ENCODE data around the gene PLEKHJ1. TPM values are rescaled to one million over a fixed set of nuclear protein-coding genes. Genes with fewer than 3 reads are reported as not detected.

PLEKHJ1 gene
- total and polyA plus RNA-seq, 2 of the 8 experiments (the other 6 are each of a cell fraction or from before 2014, with no cell fraction given) = 135 to 187 TPM

- ChIA-PET CTCF (ENCODE audit: partially characterized antibody) (interaction anchor here (1.0 to 1.5 kb wide), 7 partner anchors 18 to 89 kb away, joined by 3 to 8 read pairs (median 3); no protein-coding TSS in a partner anchor), POLR2A (ENCODE audit: partially characterized antibody) (interaction anchor here (0.6 to 4.7 kb wide), 15 partner anchors 8 to 246 kb away, joined by 3 to 52 read pairs (median 3); partner anchors contain the start of genes AMH and DOT1L)
- no peak overlapping the region for H2BK20ac ChIP-seq (ENCODE audit: low read length)
- no peak overlapping the region for H2BK12ac ChIP-seq (ENCODE audit: low read depth, low read length)
- no peak overlapping the region for H2AK5ac ChIP-seq (ENCODE audit: low read depth, low read length)
- H4K20me1 ChIP-seq (replicated peaks in 1 of 2; ENCODE audit: control insufficient read depth in 1 of 2, insufficient read depth in 2 of 2, low read length in 2 of 2) = peaks cover 7 to 20% of the 10 kb centered on the region in 2 experiments
- H2BK15ac ChIP-seq (ENCODE audit: low read length) = no peak overlapping the region
- H3K79me1 ChIP-seq (ENCODE audit: low read depth, low read length) = peaks cover 10% of the 10 kb centered on the region
- no peaks in the 10 kb centered on the region for H3K9me3 ChIP-seq (ENCODE audit: insufficient read depth in 2 of 2, low read depth in 1 of 2, low read length in 1 of 2)
- no peak overlapping the region for H3K23ac ChIP-seq (ENCODE audit: insufficient read length)
- H4K5ac ChIP-seq (ENCODE audit: insufficient read length, low read depth, low read length) = no peak overlapping the region
- no peak overlapping the region for H4K91ac ChIP-seq (replicated peaks; ENCODE audit: insufficient read length, low read length)
- no peak overlapping the region for H2BK120ac ChIP-seq (replicated peaks; ENCODE audit: low read depth, low read length)
- no peak overlapping the region for H3K27ac ChIP-seq (ENCODE audit: low read depth, low read length)
- no peak overlapping the region for H3K14ac ChIP-seq (ENCODE audit: insufficient read length)
- peaks cover 0 to 17% (median 11%) of the 10 kb centered on the region in 4 experiments; a peak in 5 of 8 replicates for H3K36me3 ChIP-seq (ENCODE audit: control insufficient read depth in 2 of 4, insufficient read depth in 4 of 4, low read length in 3 of 4)
- H3K4me3 ChIP-seq (ENCODE audit: extremely low read depth in 1 of 4, insufficient read depth in 2 of 4, low read depth in 3 of 4, low read length in 4 of 4) = peak overlapping the region; percentile 56 to 86 (median 79)
- H3K79me2 ChIP-seq (ENCODE audit: control insufficient read depth in 1 of 2, insufficient read depth in 2 of 2, low read length in 2 of 2) = peaks cover 19 to 45% of the 10 kb centered on the region in 2 experiments
- H3K4ac ChIP-seq (replicated peaks; ENCODE audit: insufficient read length, low read depth, low read length) = no peak overlapping the region
- no peak overlapping the region for H4K8ac ChIP-seq (ENCODE audit: extremely low read depth, insufficient read depth, low read length)
- H2AFZ ChIP-seq (ENCODE audit: low read length) = no peak overlapping the region
- FAIRE-seq (no peak), DNase-seq (ENCODE audit: low read depth in 1 of 2, low spot score in 2 of 2) (no peak)
- WGBS, 2 experiments (ENCODE audit: extremely low coverage in 1 of 2, insufficient coverage in 1 of 2, insufficient read length in 1 of 2, insufficient replicate concordance in 2 of 2, low coverage in 1 of 2, low lambda C conversion rate in 2 of 2, missing lambda C conversion rate in 1 of 2) = 82% methylated on average over 6 of the region's 6 CpGs; no CpG with 5 or more reads in 1 of the 2 experiments
- peaks cover 9% of the 10 kb centered on the region; the same call in 1 of the 2 replicates for H3K23me2 ChIP-seq (ENCODE audit: low read depth, low read length)
- TF ChIP-seq SAP30 (IDR thresholded peaks at IDR 0.05; ENCODE audit: insufficient read depth, insufficient replicate concordance, low read length) (no peak), E2F6 (IDR thresholded peaks at IDR 0.05) (no peak), RXRA (IDR thresholded peaks at IDR 0.05; ENCODE audit: insufficient read depth, low read depth, low read length) (no peak), SRF (IDR thresholded peaks at IDR 0.05; ENCODE audit: low read depth, low read length) (no peak), HDAC2 (IDR thresholded peaks at IDR 0.05; ENCODE audit: borderline replicate concordance in 1 of 2, low read depth in 2 of 2, low read length in 2 of 2) (no peak), ASH2L (IDR thresholded peaks at IDR 0.05; ENCODE audit: low read length) (no peak), CHD2 (IDR thresholded peaks at IDR 0.05; ENCODE audit: low read length) (no peak), SP4 (IDR thresholded peaks at IDR 0.05; ENCODE audit: low read length) (no peak), CBX8 (IDR thresholded peaks at IDR 0.05; ENCODE audit: borderline replicate concordance, low read depth, low read length) (no peak)
- H3K18ac ChIP-seq (ENCODE audit: extremely low read depth, low read length) = no peak overlapping the region
- H3K27me3 ChIP-seq (replicated peaks in 1 of 4; ENCODE audit: control insufficient read depth in 3 of 4, extremely low read depth in 1 of 4, insufficient read depth in 3 of 4, low read length in 3 of 4) = no peaks in the 10 kb centered on the region
- H2BK5ac ChIP-seq (ENCODE audit: low read depth, low read length) = no peak overlapping the region
- H3K56ac ChIP-seq (replicated peaks; ENCODE audit: insufficient read length, low read depth, low read length) = peak overlapping the region; percentile 8
- peaks cover 0 to 15% (median 6%) of the 10 kb centered on the region in 4 experiments; a peak in 6 of 7 replicates for H3K4me1 ChIP-seq (replicated peaks in 1 of 4; ENCODE audit: control insufficient read depth in 3 of 4, insufficient read depth in 4 of 4, low read length in 3 of 4)
- H3K4me2 ChIP-seq (ENCODE audit: insufficient read depth in 1 of 2, low read depth in 2 of 2, low read length in 2 of 2) = peak overlapping the region; percentile 69 to 93
- H3K9ac ChIP-seq (replicated peaks in 1 of 4; ENCODE audit: extremely low read depth in 1 of 4, low read depth in 3 of 4, low read length in 3 of 4) = peak overlapping the region in 3 of 4 experiments; percentile 57 to 82 (median 75); a peak in 3 of 7 replicates
These were observed 1.1 kb downstream of the PLEKHJ1 start for GRCh38 chr19:2234996-2235380.
